Measurements from ENCODE around the gene ATP6V1F.

GRCh38 chr7:128842674-128843641 is 19.7 kb upstream of the ATP6V1F start:
- TF ChIP-seq CTCF (conservative IDR thresholded peaks at IDR 0.05) (no peak), EZH2 (IDR thresholded peaks at IDR 0.05; ENCODE audit: low read depth) (no peak)

All from PC-9 (cell line).